ENCODE results near the gene AFTPH.

- TF ChIP-seq CTCF (conservative IDR thresholded peaks at IDR 0.05) (no peak), EZH2 (IDR thresholded peaks at IDR 0.05; ENCODE audit: low read depth) (no peak)
These were observed 18.2 kb downstream of the AFTPH start for GRCh38 chr2:64542071-64543007.
